GM12891 (cell line): ENCODE data around the gene RFNG.

ENCODE experiments used
- DNase-seq: peaks from one replicate; pipeline ENCODE4 v3.0.0; 2011; ENCODE audit warnings: low spot score; ENCODE audit not compliant: insufficient read length
- FAIRE-seq: peaks from 2 replicates; lab custom pipeline; 2011; peaks lifted over from hg19 to GRCh38; lab: Jason Lieb, UNC
- PAX5 ChIP-seq: IDR thresholded peaks from 2 replicates; pipeline ENCODE4 v1.6.1; 2011; ENCODE audit warnings: low read length, moderate library complexity, mild to moderate bottlenecking; ENCODE audit not compliant: insufficient read depth, severe bottlenecking
- POLR2A ChIP-seq: IDR thresholded peaks from 2 replicates; pipeline ENCODE4 v1.6.1; 2011; ENCODE audit warnings: low read depth, low read length, control low read depth
- POLR2AphosphoS5 ChIP-seq: IDR thresholded peaks from 2 replicates; pipeline ENCODE4 v1.6.1; 2011; ENCODE audit warnings: low read depth, low read length, control low read depth
- POU2F2 ChIP-seq: IDR thresholded peaks from 2 replicates; pipeline ENCODE4 v1.6.1; 2011; ENCODE audit warnings: low read depth, mild to moderate bottlenecking, control low read depth, low read length, moderate library complexity
- SPI1 ChIP-seq: IDR thresholded peaks from 2 replicates; pipeline ENCODE4 v1.6.1; 2011; ENCODE audit warnings: low read depth, low read length, control low read depth
- TAF1 ChIP-seq: IDR thresholded peaks from 2 replicates; pipeline ENCODE4 v1.6.1; 2011; ENCODE audit warnings: low read depth, low read length, control low read depth

Gene RFNG

GRCh38 chr17:82058855-82059249 is 7.2 kb upstream of the RFNG start:
- TF ChIP-seq POU2F2 (no peak), POLR2A (no peak), PAX5 (no peak), SPI1 (no peak), POLR2AphosphoS5 (no peak), TAF1 (no peak)
- FAIRE-seq (no peak), DNase-seq (no peak)

- TF ChIP-seq POLR2A (no peak), POU2F2 (no peak), PAX5 (no peak), POLR2AphosphoS5 (no peak), SPI1 (no peak), TAF1 (no peak)
- no peak for DNase-seq
Measured at GRCh38 chr17:82058230-82058854, 6.7 kb upstream of the RFNG start.

GRCh38 chr17:82056729-82057621 is 5.4 kb upstream of the RFNG start:
- TF ChIP-seq SPI1 (no peak), POU2F2 (no peak), POLR2A (peak; percentile 20; the same call in 1 of the 2 replicates), TAF1 (no peak), PAX5 (no peak), POLR2AphosphoS5 (peak; percentile 70; the same call in 1 of the 2 replicates)
- DNase-seq, result no peak
- no peak for FAIRE-seq

More at GRCh38 chr17:82058230-82058854, 6.7 kb upstream of the RFNG start:
- no peak for FAIRE-seq

DNA sequence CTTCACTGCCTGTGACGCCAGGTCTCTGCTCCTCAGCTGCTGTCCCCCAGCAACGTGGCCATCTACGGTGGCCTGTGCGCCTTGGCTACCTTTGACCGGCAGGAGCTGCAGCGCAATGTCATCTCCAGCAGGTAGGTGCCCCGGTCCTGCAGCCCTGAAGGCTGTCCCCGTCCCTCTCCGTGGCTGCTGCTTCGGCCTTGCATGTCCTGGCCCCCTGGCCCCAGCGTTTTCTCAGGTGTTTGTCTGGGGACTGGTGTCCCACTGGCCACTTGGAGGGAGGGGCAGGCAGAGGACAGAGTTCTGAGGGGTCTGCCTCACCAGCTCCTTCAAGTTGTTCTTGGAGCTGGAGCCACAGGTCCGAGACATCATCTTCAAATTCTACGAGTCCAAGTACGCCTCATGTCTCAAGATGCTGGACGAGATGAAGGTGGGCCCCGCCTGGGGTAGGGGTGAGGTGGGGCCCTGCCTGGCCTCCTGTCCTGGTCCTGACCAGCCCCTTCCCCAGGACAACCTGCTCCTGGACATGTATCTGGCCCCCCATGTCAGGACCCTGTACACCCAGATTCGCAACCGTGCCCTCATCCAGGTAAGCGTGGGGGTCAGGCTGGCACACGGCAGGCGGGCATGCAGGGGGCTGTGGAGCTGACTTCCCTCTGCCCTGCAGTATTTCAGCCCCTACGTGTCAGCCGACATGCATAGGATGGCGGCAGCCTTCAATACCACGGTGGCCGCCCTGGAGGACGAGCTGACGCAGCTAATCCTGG is 4.5 kb upstream of the RFNG start:
- TF ChIP-seq SPI1 (no peak), TAF1 (no peak), POU2F2 (no peak), POLR2A (no peak), PAX5 (no peak), POLR2AphosphoS5 (no peak)
- FAIRE-seq (no peak), DNase-seq (no peak)

- DNase-seq (no peak), FAIRE-seq (no peak)
- TF ChIP-seq SPI1 (no peak), POLR2AphosphoS5 (peak; percentile 41; the same call in 1 of the 2 replicates), TAF1 (no peak)
Measured at GRCh38 chr17:82055023-82055964, 3.7 kb upstream of the RFNG start.

GRCh38 chr17:82054351-82055022 is 2.9 kb upstream of the RFNG start:
- DNase-seq (no peak), FAIRE-seq (no peak)
- TF ChIP-seq POLR2AphosphoS5 (no peak), SPI1 (no peak), POLR2A (no peak), PAX5 (no peak), TAF1 (no peak), POU2F2 (no peak)

- DNase-seq, result no peak
Measured at GRCh38 chr17:82053556-82054263, 2.1 kb upstream of the RFNG start.

DNA sequence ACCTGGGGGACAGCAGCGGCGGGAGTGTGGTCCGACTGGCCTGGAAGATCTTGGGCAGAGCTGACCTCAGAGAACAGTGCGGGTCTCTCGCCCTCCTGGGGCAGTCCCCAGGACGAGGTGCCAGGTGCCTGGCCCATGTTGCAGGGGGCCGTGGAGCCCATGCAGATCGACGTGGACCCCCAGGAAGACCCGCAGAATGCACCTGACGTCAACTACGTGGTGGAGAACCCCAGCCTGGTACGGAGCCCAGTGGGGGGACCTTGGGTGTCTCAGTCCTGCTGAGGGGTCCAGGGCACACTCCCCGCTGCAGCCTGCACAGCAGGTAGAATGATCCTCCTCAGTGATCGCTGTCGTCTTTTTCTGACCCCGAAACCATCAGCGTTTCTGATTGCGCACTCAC is 1.5 kb upstream of the RFNG start:
- TF ChIP-seq TAF1, result no peak
- TF ChIP-seq POLR2A, result no peak
- no peak for TF ChIP-seq PAX5
- no peak for TF ChIP-seq POU2F2
- TF ChIP-seq POLR2AphosphoS5, result no peak
- TF ChIP-seq SPI1, result no peak
- no peak for FAIRE-seq

More at GRCh38 chr17:82053556-82054263, 2.1 kb upstream of the RFNG start:
- TF ChIP-seq POLR2AphosphoS5 (0 out of 2 replicates have a peak, but pooled peaks have one; percentile 17), POU2F2 (no peak)
- no peak for FAIRE-seq

More for the DNA sequence above, 1.5 kb upstream of the RFNG start:
- DNase-seq, result no peak
